HCT116 (cell line): ENCODE data around the gene RSRC1. TPM values are rescaled to one million over a fixed set of nuclear protein-coding genes. Genes with fewer than 3 reads are reported as not detected.

Experiments
- ATAC-seq: fragments of 200-7000 bp; cut with Tn5 transposase; 2 replicates; pipeline ENCODE4 v1.9.1; 2020; ENCODE audit warnings: mild to moderate bottlenecking, moderate library complexity
- BruUV-seq: library from RNA; stranded (reverse); fragments of 400-500 nt; replicated peaks from 2 replicates; lab custom pipeline; 2021; lab: Mats Ljungman, UMichigan
- CTCF ChIA-PET: fragments of 300-600 bp; sonication (Branson Sonifier 250); formaldehyde crosslinking; loops from one replicate; lab custom pipeline; 2021; ENCODE audit warnings: antibody characterized with exemption; lab: Charles Lee
- POLR2A ChIA-PET: fragments of 300-600, 350-600 bp; sonication (Branson Sonifier 250); formaldehyde crosslinking; loops from one replicate; lab custom pipeline; 2021; ENCODE audit warnings: antibody characterized with exemption; lab: Charles Lee
- RAD21 ChIA-PET, 2 experiments: fragments of 300-600 bp; sonication (Branson Sonifier 250); formaldehyde crosslinking; loops; one replicate each; lab custom pipeline; 2023; ENCODE audit warnings: low total read pairs in 2 of 2; ENCODE audit not compliant: uncharacterized antibody in 2 of 2, unreplicated experiment in 2 of 2, low non-redundant PET in 1 of 2; lab: Charles Lee
- DNase-seq: peaks from one replicate; pipeline ENCODE4 v3.0.0-alpha.2; 2010; ENCODE audit warnings: low read depth, low spot score
- H2AFZ ChIP-seq: fragments of 200-600 bp; shearing (Covaris generic), sonication (generic); 2 replicates; pipeline ENCODE4 v1.6.1; 2017; ENCODE audit warnings: low read depth, mixed run types, mixed read lengths, antibody characterized with exemption, low read length; ENCODE audit not compliant: poor library complexity, severe bottlenecking
- H3K27ac ChIP-seq: 2 replicates; pipeline ENCODE4 v1.5.1; 2012; ENCODE audit warnings: low read depth, low read length
- H3K27me3 ChIP-seq: fragments of 200-600 bp; sonication (generic); 2 replicates; pipeline ENCODE4 v1.6.1; 2016; ENCODE audit warnings: mixed run types, low read length, mixed read lengths; ENCODE audit not compliant: insufficient read depth
- H3K36me3 ChIP-seq, 2 experiments: fragments of 200-500 bp in 1 of 2; fragments of 200-600 bp in 1 of 2; sonication (Bioruptor generic) in 1 of 2; sonication (generic) in 1 of 2; 2 replicates each; pipeline versions ENCODE4 v1.5.1 to v1.6.1; 2014 to 2016; ENCODE audit warnings: low read length in 2 of 2, inconsistent platforms in 1 of 2, mixed read lengths in 1 of 2, mixed run types in 1 of 2; ENCODE audit not compliant: insufficient read depth in 2 of 2, control insufficient read depth in 1 of 2
- H3K4me1 ChIP-seq, 2 experiments: fragments of 200-600 bp in 1 of 2; sonication (generic) in 1 of 2; 2 replicates each; pipeline versions ENCODE4 v1.5.1 to v1.6.1; 2012 to 2017; ENCODE audit warnings: low read length in 2 of 2, inconsistent platforms in 1 of 2, mild to moderate bottlenecking in 1 of 2, mixed read lengths in 1 of 2, mixed run types in 1 of 2, moderate library complexity in 1 of 2; ENCODE audit not compliant: insufficient read depth in 2 of 2, control insufficient read depth in 1 of 2
- H3K4me2 ChIP-seq: fragments of 200-600 bp; sonication (generic); 2 replicates; pipeline ENCODE4 v1.6.1; 2017; ENCODE audit warnings: mixed run types, low read length, mixed read lengths
- H3K4me3 ChIP-seq, 2 experiments: fragments of 200-600 bp in 1 of 2; sonication (generic) in 1 of 2; replicated peaks in 1 of 2; 2 replicates each; pipeline ENCODE4 v1.5.1; 2011 to 2016; ENCODE audit warnings: low read length in 2 of 2, control low read depth in 1 of 2, low read depth in 1 of 2, mild to moderate bottlenecking in 1 of 2, mixed read lengths in 1 of 2, mixed run types in 1 of 2
- H3K79me2 ChIP-seq: fragments of 200-600 bp; sonication (generic); 2 replicates; pipeline ENCODE4 v1.6.1; 2017; ENCODE audit warnings: mild to moderate bottlenecking, mixed run types, low read length, moderate library complexity, mixed read lengths; ENCODE audit not compliant: insufficient read depth
- H3K9ac ChIP-seq: fragments of 200-600 bp; sonication (generic); 2 replicates; pipeline ENCODE4 v1.6.1; 2016; ENCODE audit warnings: low read length, mixed read lengths
- H3K9me2 ChIP-seq: fragments of 200-600 bp; sonication (generic), shearing (Covaris generic); 2 replicates; pipeline ENCODE4 v1.6.1; 2017; ENCODE audit warnings: mixed run types, mild to moderate bottlenecking, moderate library complexity; ENCODE audit not compliant: insufficient read depth
- H3K9me3 ChIP-seq, 2 experiments: fragments of 200-500 bp in 1 of 2; fragments of 200-600 bp in 1 of 2; sonication (Bioruptor generic) in 1 of 2; sonication (generic) in 1 of 2; 2 replicates each; pipeline ENCODE4 v1.6.1; 2014 to 2017; ENCODE audit warnings: low read length in 2 of 2, mixed read lengths in 2 of 2, inconsistent platforms in 1 of 2, low read depth in 1 of 2, mild to moderate bottlenecking in 1 of 2, mixed run types in 1 of 2, moderate library complexity in 1 of 2; ENCODE audit not compliant: control insufficient read depth in 1 of 2, insufficient read depth in 1 of 2
- H4K20me1 ChIP-seq: fragments of 200-600 bp; sonication (generic), shearing (Covaris generic); 2 replicates; pipeline ENCODE4 v1.6.1; 2017; ENCODE audit warnings: mixed run types, mild to moderate bottlenecking, moderate library complexity; ENCODE audit not compliant: insufficient read depth
- ATF3 ChIP-seq: IDR thresholded peaks from 2 replicates; pipeline ENCODE4 v1.6.1; 2012
- CBX3 ChIP-seq: IDR thresholded peaks from 2 replicates; pipeline ENCODE4 v1.6.1; 2012; ENCODE audit warnings: low read depth
- CEBPB ChIP-seq: IDR thresholded peaks from 2 replicates; pipeline ENCODE4 v1.6.1; 2012; ENCODE audit warnings: low read depth
- EGR1 ChIP-seq: IDR thresholded peaks from 2 replicates; pipeline ENCODE4 v1.6.1; 2012; ENCODE audit warnings: low read depth
- EZH2 ChIP-seq: fragments of 200-600 bp; sonication (generic); IDR thresholded peaks from 2 replicates; pipeline ENCODE4 v1.6.1; 2017; ENCODE audit warnings: antibody characterized with exemption, mixed run types
- EZH2phosphoT487 ChIP-seq: fragments of 200-600 bp; IDR thresholded peaks from 2 replicates; pipeline ENCODE4 v1.6.1; 2018; ENCODE audit warnings: antibody characterized with exemption, borderline replicate concordance
- FOSL1 ChIP-seq: IDR thresholded peaks from 2 replicates; pipeline ENCODE4 v1.6.1; 2012; ENCODE audit warnings: low read depth
- RAD21 ChIP-seq: IDR thresholded peaks from 2 replicates; pipeline ENCODE4 v1.6.1; 2012; ENCODE audit warnings: low read depth, mild to moderate bottlenecking
- REST ChIP-seq: IDR thresholded peaks from 2 replicates; pipeline ENCODE4 v1.6.1; 2012; ENCODE audit warnings: low read depth
- SP1 ChIP-seq: IDR thresholded peaks from 2 replicates; pipeline ENCODE4 v1.6.1; 2012; ENCODE audit warnings: low read depth
- SRF ChIP-seq: IDR thresholded peaks from 2 replicates; pipeline ENCODE4 v1.6.1; 2012; ENCODE audit warnings: low read depth
- TCF7L2 ChIP-seq: IDR thresholded peaks from 2 replicates; pipeline ENCODE4 v1.7.0; 2011; ENCODE audit warnings: borderline replicate concordance, inconsistent platforms; ENCODE audit not compliant: insufficient read depth, insufficient read length; ENCODE audit errors: extremely low read depth
- YY1 ChIP-seq: IDR thresholded peaks from 2 replicates; pipeline ENCODE4 v1.6.1; 2011; ENCODE audit warnings: low read length, low read depth, moderate library complexity, mild to moderate bottlenecking; ENCODE audit not compliant: insufficient replicate concordance; ENCODE audit errors: extremely low read depth
- ZNF274 ChIP-seq: fragments of 200-500 bp; sonication (Bioruptor generic); IDR thresholded peaks from 2 replicates; pipeline ENCODE4 v1.6.1; 2014; ENCODE audit warnings: mild to moderate bottlenecking, low read depth, low read length, inconsistent platforms
- intact Hi-C: fragments of 100-400 bp; cut with micrococcal nuclease; formaldehyde crosslinking; loops from 2 replicates; pipeline ENCODE4 v1.10.0; 2022
- total RNA-seq: library from RNA; stranded (reverse); gene quantifications from one replicate; pipeline ENCODE4 v1.2.1, GENCODE V29; 2021; ENCODE audit not compliant: unreplicated experiment

The RSRC1 gene
- total RNA-seq, 1 experiment from 2014 or later = 37.1 TPM

- DNase-seq (no peak), ATAC-seq (no peak)
- Histone ChIP-seq H2AFZ (no peak overlapping the region), H3K9me2 (no peaks in the 10 kb centered on the region), H3K4me1 (no peaks in the 10 kb centered on the region), H3K4me2 (no peak overlapping the region), H3K79me2 (peaks cover 4% of the 10 kb centered on the region; the same call in 1 of the 2 replicates), H3K36me3 (no peaks in the 10 kb centered on the region), H3K9me3 (peaks cover 0 to 3% of the 10 kb centered on the region in 2 experiments; a peak in 2 of 4 replicates), H3K4me3 (no peak overlapping the region), H3K27me3 (no peaks in the 10 kb centered on the region), H3K27ac (no peak overlapping the region), H4K20me1 (no peaks in the 10 kb centered on the region), H3K9ac (no peak overlapping the region)
- no TSS peak for BruUV-seq
- ChIA-PET CTCF (no interaction called here), RAD21 (no interaction called here), POLR2A (no interaction called here)
- intact Hi-C loops = no loop called here
- TF ChIP-seq SP1 (no peak), YY1 (no peak)
Measured at GRCh38 chr3:158205324-158205723, 95.4 kb downstream of the RSRC1 start.

GRCh38 chr3:158205994-158206393 is 96.1 kb downstream of the RSRC1 start:
- Histone ChIP-seq H3K9ac (no peak overlapping the region), H3K4me2 (no peak overlapping the region), H4K20me1 (no peaks in the 10 kb centered on the region), H3K4me1 (no peaks in the 10 kb centered on the region), H3K4me3 (no peak overlapping the region), H3K9me2 (no peaks in the 10 kb centered on the region), H3K36me3 (no peaks in the 10 kb centered on the region), H3K27me3 (no peaks in the 10 kb centered on the region), H3K27ac (no peak overlapping the region), H2AFZ (no peak overlapping the region), H3K9me3 (peaks cover 0 to 3% of the 10 kb centered on the region in 2 experiments; a peak in 2 of 4 replicates), H3K79me2 (peaks cover 4% of the 10 kb centered on the region; the same call in 1 of the 2 replicates)
- DNase-seq (no peak), ATAC-seq (no peak)
- RAD21 ChIA-PET = no interaction called here
- CTCF ChIA-PET = no interaction called here
- POLR2A ChIA-PET = no interaction called here
- intact Hi-C loops = no loop called here
- TF ChIP-seq CBX3 = no peak
- TF ChIP-seq ATF3 = no peak
- no peak for TF ChIP-seq YY1
- TF ChIP-seq SP1 = no peak
- no peak for TF ChIP-seq CEBPB
- TF ChIP-seq EZH2phosphoT487 = no peak
- no peak for TF ChIP-seq RAD21
- TF ChIP-seq EZH2 = no peak
- TF ChIP-seq EGR1 = no peak
- TF ChIP-seq ZNF274 = no peak
- TF ChIP-seq TCF7L2 = no peak
- TF ChIP-seq REST = no peak
- no peak for TF ChIP-seq SRF
- no peak for TF ChIP-seq FOSL1
- no TSS peak for BruUV-seq
